ENCODE data around the gene EFR3B.

Gene EFR3B

GRCh38 chr2:25164561-25164960 is 122.7 kb downstream of the EFR3B start:
- no peak overlapping the region for H3K4me3 ChIP-seq (ENCODE audit: low read depth, low read length)
- TF ChIP-seq MAX (IDR thresholded peaks at IDR 0.05; ENCODE audit: low read depth, low read length) (no peak), MYC (IDR thresholded peaks at IDR 0.05; ENCODE audit: low read depth, low read length) (no peak), CTCF (IDR thresholded peaks at IDR 0.05; ENCODE audit: low read depth, low read length) (no peak), POLR2A (IDR thresholded peaks at IDR 0.05; ENCODE audit: extremely low read depth, insufficient read length) (no peak)
- no peak for DNase-seq (ENCODE audit: low read depth)

GRCh38 chr2:25165992-25166875 is 124.4 kb downstream of the EFR3B start:
- no peak overlapping the region for H3K4me3 ChIP-seq (ENCODE audit: low read depth, low read length)
- peak; percentile 72 for TF ChIP-seq CTCF (IDR thresholded peaks at IDR 0.05; ENCODE audit: low read depth, low read length)
- no peak for TF ChIP-seq MAX (IDR thresholded peaks at IDR 0.05; ENCODE audit: low read depth, low read length)
- peak; percentile 88 for DNase-seq (ENCODE audit: low read depth)

GRCh38 chr2:25168256-25169072 is 126.6 kb downstream of the EFR3B start, which contains the start of gene POMC:
Gene POMC (minus strand): TSS chr2:25168580. CDS start chr2:25164772, 3,808 bp downstream.
- DNase-seq (ENCODE audit: low read depth), result peak; percentile 62
- H3K4me3 ChIP-seq (ENCODE audit: low read depth, low read length), result no peak within 1 kb of the TSS
- TF ChIP-seq MYC (IDR thresholded peaks at IDR 0.05; ENCODE audit: low read depth, low read length) (no peak), POLR2A (IDR thresholded peaks at IDR 0.05; ENCODE audit: extremely low read depth, insufficient read length) (no peak), MAX (IDR thresholded peaks at IDR 0.05; ENCODE audit: low read depth, low read length) (no peak), CTCF (IDR thresholded peaks at IDR 0.05; ENCODE audit: low read depth, low read length) (no peak)

- no peak for DNase-seq (ENCODE audit: low read depth)
- H3K4me3 ChIP-seq (ENCODE audit: low read depth, low read length), result no peak overlapping the region
- TF ChIP-seq MAX (IDR thresholded peaks at IDR 0.05; ENCODE audit: low read depth, low read length) (no peak), CTCF (IDR thresholded peaks at IDR 0.05; ENCODE audit: low read depth, low read length) (no peak), MYC (IDR thresholded peaks at IDR 0.05; ENCODE audit: low read depth, low read length) (no peak), POLR2A (IDR thresholded peaks at IDR 0.05; ENCODE audit: extremely low read depth, insufficient read length) (no peak)
Observed at GRCh38 chr2:25169073-25169470, 127.2 kb downstream of the EFR3B start.

GRCh38 chr2:25170888-25171287 is 129.0 kb downstream of the EFR3B start:
- TF ChIP-seq CTCF (IDR thresholded peaks at IDR 0.05; ENCODE audit: low read depth, low read length) (no peak), MAX (IDR thresholded peaks at IDR 0.05; ENCODE audit: low read depth, low read length) (no peak), POLR2A (IDR thresholded peaks at IDR 0.05; ENCODE audit: extremely low read depth, insufficient read length) (no peak)
- no peak overlapping the region for H3K4me3 ChIP-seq (ENCODE audit: low read depth, low read length)
- peak; percentile 33 for DNase-seq (ENCODE audit: low read depth)

All from NB4 (cell line).